NT2/D1 (cell line): ENCODE data around the gene ATP5F1C.

Source experiments
- SUZ12 ChIP-seq: IDR thresholded peaks from 2 replicates; pipeline ENCODE4 v1.6.1; 2011; ENCODE audit not compliant: insufficient read length, insufficient read depth; ENCODE audit errors: extremely low read depth
- YY1 ChIP-seq: IDR thresholded peaks from 2 replicates; pipeline ENCODE4 v1.6.1; 2011; ENCODE audit not compliant: insufficient read length, insufficient read depth
- ZNF274 ChIP-seq: IDR thresholded peaks from 2 replicates; pipeline ENCODE4 v1.6.1; 2011; ENCODE audit warnings: mild to moderate bottlenecking, low read depth, low read length

- TF ChIP-seq YY1 (no peak), SUZ12 (no peak), ZNF274 (no peak)
Observed at GRCh38 chr10:7788639-7789286, 786 bp downstream of the ATP5F1C start.
